ENCODE measurements around the gene BCL2A1.

- TF ChIP-seq MAX (IDR thresholded peaks at IDR 0.05) (no peak), REST (IDR thresholded peaks at IDR 0.05) (no peak), ZBTB33 (IDR thresholded peaks at IDR 0.05) (no peak)
Measured at GRCh38 chr15:79938143-79938542, 32.9 kb downstream of the BCL2A1 start.

Measured in liver (tissue), 1 donor.